Body of pancreas (tissue), 4 donors: Measurements from ENCODE around the gene STK39.

ENCODE experiments used
- CTCF ChIP-seq, 7 experiments: fragments of 450-650 bp in 4 of 7; fragments of 200-600 bp in 3 of 7; sonication (generic) in 3 of 7; IDR thresholded peaks; one replicate each; pipeline ENCODE4 v1.5.1; 2016 to 2019; ENCODE audit warnings: antibody characterized with exemption in 7 of 7
- POLR2A ChIP-seq, 3 donors: fragments of 450-650 bp; IDR thresholded peaks; one replicate each; pipeline ENCODE4 v1.6.1; 2016; ENCODE audit warnings: antibody characterized with exemption in 3 of 3, mild to moderate bottlenecking in 2 of 3

- no peak for TF ChIP-seq POLR2A (IDR thresholded peaks at IDR 0.05)
- TF ChIP-seq CTCF (IDR thresholded peaks at IDR 0.05) = no peak
Observed at GRCh38 chr2:168246072-168246482, 1.3 kb downstream of the STK39 start.
